ENCODE measurements around the gene TMEM181.
"Not testable (repeated sequence)": the region's sequence is repeated elsewhere in the genome, so short reads cannot be mapped to it uniquely, and the experiment has no call there.

TMEM181 gene

GRCh38 chr6:158624684-158625682, 65.1 kb downstream of the TMEM181 start:
- no peak for DNase-seq

GRCh38 chr6:158625881-158626305, 66.0 kb downstream of the TMEM181 start:
- DNase-seq: no peak

- DNase-seq: no peak
Measured at GRCh38 chr6:158626360-158627167, 66.7 kb downstream of the TMEM181 start.

GRCh38 chr6:158627168-158627939, 67.5 kb downstream of the TMEM181 start:
- no peak for DNase-seq

GRCh38 chr6:158627940-158628211, 68.0 kb downstream of the TMEM181 start:
- DNase-seq: no peak

- no peak for DNase-seq
Measured at GRCh38 chr6:158628542-158628941, 68.7 kb downstream of the TMEM181 start.

- peak in 1 of 2 donors; percentile 34 for DNase-seq
Measured at GRCh38 chr6:158629367-158630221, 69.7 kb downstream of the TMEM181 start.

- DNase-seq: no peak
Measured at GRCh38 chr6:158630938-158631616, 71.2 kb downstream of the TMEM181 start.

- no peak for DNase-seq
Measured at GRCh38 chr6:158631678-158632537, 72.0 kb downstream of the TMEM181 start.

- DNase-seq: not testable (repeated sequence)
Measured at GRCh38 chr6:158632538-158633119, 72.7 kb downstream of the TMEM181 start.

GRCh38 chr6:158633127-158633526, 73.2 kb downstream of the TMEM181 start:
- no peak for DNase-seq

GRCh38 chr6:158634695-158635426, 75.0 kb downstream of the TMEM181 start:
- DNase-seq: no peak

GRCh38 chr6:158635427-158636073, 75.7 kb downstream of the TMEM181 start:
- DNase-seq: no peak

- no peak for DNase-seq
Measured at GRCh38 chr6:158636778-158637177, 76.9 kb downstream of the TMEM181 start.

- DNase-seq: no peak
Measured at GRCh38 chr6:158638324-158638854, 78.5 kb downstream of the TMEM181 start.

- DNase-seq: no peak
Measured at GRCh38 chr6:158639056-158639455, 79.2 kb downstream of the TMEM181 start.

- DNase-seq: no peak
Measured at GRCh38 chr6:158640519-158640918, 80.6 kb downstream of the TMEM181 start.

GRCh38 chr6:158642097-158642601, 82.3 kb downstream of the TMEM181 start:
- DNase-seq: no peak
